Raji (cell line): ENCODE measurements around the gene B4GALNT1.

Experiments used
- POLR2A ChIP-seq: IDR thresholded peaks from 2 replicates; pipeline ENCODE4 v1.6.1; 2011; ENCODE audit warnings: low read depth, low read length, control low read depth; ENCODE audit not compliant: insufficient read depth

Gene B4GALNT1

GRCh38 chr12:57631566-57632072 is 1.4 kb downstream of the B4GALNT1 start:
- TF ChIP-seq POLR2A, result no peak

GRCh38 chr12:57630891-57631433 is 2.0 kb downstream of the B4GALNT1 start:
- no peak for TF ChIP-seq POLR2A

- TF ChIP-seq POLR2A, result no peak
These were observed 3.0 kb downstream of the B4GALNT1 start for GRCh38 chr12:57629897-57630471.

- TF ChIP-seq POLR2A, result no peak
These were observed 4.5 kb downstream of the B4GALNT1 start for GRCh38 chr12:57628280-57629191.

GRCh38 chr12:57627501-57628279 is 5.3 kb downstream of the B4GALNT1 start:
- TF ChIP-seq POLR2A, result no peak

GRCh38 chr12:57626921-57627445 is 6.0 kb downstream of the B4GALNT1 start:
- TF ChIP-seq POLR2A, result no peak

GRCh38 chr12:57626111-57626920 is 6.7 kb downstream of the B4GALNT1 start:
- no peak for TF ChIP-seq POLR2A

- no peak for TF ChIP-seq POLR2A
These were observed 7.6 kb downstream of the B4GALNT1 start for GRCh38 chr12:57625261-57626032.

GRCh38 chr12:57624441-57625220 is 8.4 kb downstream of the B4GALNT1 start:
- TF ChIP-seq POLR2A, result no peak

- TF ChIP-seq POLR2A, result no peak
These were observed 9.1 kb downstream of the B4GALNT1 start for GRCh38 chr12:57623811-57624390.

GRCh38 chr12:57623385-57623784 is 9.6 kb downstream of the B4GALNT1 start:
- no peak for TF ChIP-seq POLR2A
